Keratinocyte (primary cell): ENCODE data around the gene HSPG2.
"Not testable (repeated sequence)": the region's sequence is repeated elsewhere in the genome, so short reads cannot be mapped to it uniquely, and the experiment has no call there.

Experiments
- CTCF ChIP-seq, 3 experiments: IDR thresholded peaks in 1 of 3; conservative IDR thresholded peaks in 1 of 3; optimal IDR thresholded peaks in 1 of 3; 2 replicates in 2 of 3; 3 replicates in 1 of 3; pipeline versions ENCODE3 to v1.5.1; 2011; ENCODE audit warnings: low read length in 3 of 3, mild to moderate bottlenecking in 3 of 3, moderate library complexity in 2 of 3, control low read depth in 1 of 3, inconsistent platforms in 1 of 3; ENCODE audit not compliant: insufficient read depth in 2 of 3; ENCODE audit errors: extremely low read depth in 1 of 3
- EZH2 ChIP-seq: IDR thresholded peaks from one replicate; pipeline ENCODE4 v1.6.1; 2012; ENCODE audit warnings: inconsistent platforms, mild to moderate bottlenecking, low read length, moderate library complexity

DNA sequence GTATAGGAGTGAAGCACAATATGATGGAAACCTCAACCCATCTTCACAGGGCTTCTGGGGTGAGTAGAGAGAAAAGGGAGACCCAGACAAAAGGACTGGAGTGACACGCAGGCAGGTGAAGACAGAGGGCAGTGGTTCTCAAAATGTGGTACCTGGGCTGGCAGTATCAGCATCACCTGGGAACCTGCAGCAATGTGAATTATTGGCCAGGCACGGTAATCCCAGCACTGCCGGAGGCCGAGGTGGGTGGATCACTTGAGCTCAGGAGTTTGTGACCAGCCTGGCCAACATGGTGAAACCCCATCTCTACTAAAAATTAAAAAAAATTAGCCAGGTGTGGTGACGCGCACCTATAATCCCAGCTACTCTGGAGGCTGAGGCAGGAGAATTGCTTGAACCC lies 45.0 kb upstream of the HSPG2 start:
- TF ChIP-seq CTCF (optimal IDR thresholded peaks at IDR 0.05 in 1 of 3, IDR thresholded peaks at IDR 0.05 in 1 of 3, conservative IDR thresholded peaks at IDR 0.05 in 1 of 3; ENCODE audit: extremely low read depth in 1 of 3, insufficient read depth in 2 of 3, low read length in 3 of 3): peak; percentile 11 to 50 (median 14)
- not testable (repeated sequence) for TF ChIP-seq EZH2
